IMR-90 (cell line): ENCODE results near the gene GARIN3. TPM values are rescaled to one million over a fixed set of nuclear protein-coding genes. Genes with fewer than 3 reads are reported as not detected.

Experiments used
- ATAC-seq: fragments of 200-7000 bp; cut with Tn5 transposase; 2 replicates; pipeline ENCODE4 v1.9.1; 2020; ENCODE audit warnings: low read depth, mild to moderate bottlenecking, moderate library complexity
- BruUV-seq: library from RNA; stranded (reverse); fragments of 400-500 nt; replicated peaks from 2 replicates; lab custom pipeline; 2021; lab: Mats Ljungman, UMichigan
- CTCF ChIA-PET: fragments of 300-600 bp; formaldehyde crosslinking; extraction: SDS; loops from one replicate; lab custom pipeline; 2021; ENCODE audit warnings: antibody characterized with exemption; lab: Yijun Ruan, JAX
- POLR2A ChIA-PET: fragments of 300-600 bp; sonication (Branson Sonifier 250); formaldehyde crosslinking; loops from one replicate; lab custom pipeline; 2022; ENCODE audit warnings: antibody characterized with exemption; ENCODE audit not compliant: unreplicated experiment; lab: Charles Lee
- DNase-seq: peaks from one replicate; pipeline ENCODE4 v3.0.0; 2013
- H2AFZ ChIP-seq: replicated peaks from 2 replicates; pipeline ENCODE3; 2013; ENCODE audit warnings: low read length, mild to moderate bottlenecking; ENCODE audit not compliant: poor library complexity
- H2AK5ac ChIP-seq: 2 replicates; pipeline ENCODE4 v1.6.1; 2013; ENCODE audit warnings: low read depth, low read length, inconsistent platforms
- H2AK9ac ChIP-seq: replicated peaks from 2 replicates; pipeline ENCODE3; 2013; ENCODE audit warnings: mild to moderate bottlenecking, low read depth, low read length, moderate library complexity; ENCODE audit not compliant: poor library complexity
- H2BK120ac ChIP-seq: 2 replicates; pipeline ENCODE4 v1.6.1; 2013; ENCODE audit warnings: low read depth, low read length, inconsistent platforms
- H2BK15ac ChIP-seq: 3 replicates; pipeline ENCODE4 v1.6.1; 2013; ENCODE audit warnings: low read depth, low read length, inconsistent platforms
- H2BK20ac ChIP-seq: 2 replicates; pipeline ENCODE4 v1.6.1; 2013; ENCODE audit warnings: low read depth, mild to moderate bottlenecking, inconsistent platforms, low read length, moderate library complexity
- H2BK5ac ChIP-seq: 2 replicates; pipeline ENCODE4 v1.6.1; 2013; ENCODE audit warnings: mild to moderate bottlenecking, low read depth, low read length, inconsistent platforms; ENCODE audit not compliant: poor library complexity, severe bottlenecking
- H3K14ac ChIP-seq: replicated peaks from 2 replicates; pipeline ENCODE4 v1.6.1; 2013; ENCODE audit warnings: low read depth, low read length, inconsistent platforms
- H3K18ac ChIP-seq: 2 replicates; pipeline ENCODE4 v1.6.1; 2013; ENCODE audit warnings: low read depth, low read length, control low read depth
- H3K23ac ChIP-seq: 2 replicates; pipeline ENCODE4 v1.6.1; 2013; ENCODE audit warnings: low read depth, low read length, inconsistent platforms
- H3K27ac ChIP-seq: 2 replicates; pipeline ENCODE4 v1.5.1; 2013; ENCODE audit warnings: mild to moderate bottlenecking, control low read depth, low read length; ENCODE audit not compliant: insufficient read depth
- H3K27me3 ChIP-seq: 2 replicates; pipeline ENCODE4 v1.6.1; 2013; ENCODE audit warnings: low read length; ENCODE audit not compliant: control insufficient read depth, insufficient read depth
- H3K36me3 ChIP-seq: 2 replicates; pipeline ENCODE4 v1.6.1; 2013; ENCODE audit warnings: low read length, mixed read lengths; ENCODE audit not compliant: control insufficient read depth, insufficient read depth
- H3K4ac ChIP-seq: 2 replicates; pipeline ENCODE4 v1.6.1; 2013; ENCODE audit warnings: low read depth, low read length, inconsistent platforms
- H3K4me1 ChIP-seq: 2 replicates; pipeline ENCODE4 v1.6.1; 2013; ENCODE audit warnings: low read length, mixed read lengths; ENCODE audit not compliant: control insufficient read depth, insufficient read depth
- H3K4me2 ChIP-seq: 2 replicates; pipeline ENCODE4 v1.6.1; 2013; ENCODE audit warnings: low read depth, mild to moderate bottlenecking, control low read depth, low read length, moderate library complexity
- H3K4me3 ChIP-seq: 2 replicates; pipeline ENCODE4 v1.5.1; 2013; ENCODE audit warnings: low read depth, mild to moderate bottlenecking, control low read depth, low read length, moderate library complexity; ENCODE audit not compliant: insufficient read depth
- H3K56ac ChIP-seq: 2 replicates; pipeline ENCODE4 v1.6.1; 2013; ENCODE audit warnings: low read length, inconsistent platforms; ENCODE audit not compliant: insufficient read depth; ENCODE audit errors: extremely low read depth
- H3K79me1 ChIP-seq, 2 experiments: 2 replicates each; pipeline ENCODE4 v1.6.1; 2013; ENCODE audit warnings: low read length in 2 of 2, inconsistent platforms in 1 of 2, low read depth in 1 of 2
- H3K9ac ChIP-seq: 2 replicates; pipeline ENCODE4 v1.6.1; 2013; ENCODE audit warnings: low read depth, low read length, control low read depth
- H3K9me1 ChIP-seq: 2 replicates; pipeline ENCODE4 v1.6.1; 2013; ENCODE audit warnings: low read length, inconsistent platforms; ENCODE audit not compliant: insufficient read depth
- H3K9me3 ChIP-seq: 2 replicates; pipeline ENCODE4 v1.6.1; 2013; ENCODE audit warnings: low read length; ENCODE audit not compliant: control insufficient read depth, insufficient read depth
- H4K20me1 ChIP-seq: 2 replicates; pipeline ENCODE4 v1.6.1; 2013; ENCODE audit warnings: low read length, inconsistent platforms; ENCODE audit not compliant: insufficient read depth
- H4K5ac ChIP-seq: 2 replicates; pipeline ENCODE4 v1.6.1; 2013; ENCODE audit warnings: mild to moderate bottlenecking, low read depth, low read length, control low read depth
- H4K8ac ChIP-seq, 2 experiments: 2 replicates each; pipeline ENCODE4 v1.6.1; 2013; ENCODE audit warnings: low read depth in 2 of 2, low read length in 2 of 2, control low read depth in 1 of 2, inconsistent platforms in 1 of 2
- H4K91ac ChIP-seq: 2 replicates; pipeline ENCODE4 v1.6.1; 2013; ENCODE audit warnings: low read depth, low read length, inconsistent platforms; ENCODE audit not compliant: insufficient read depth
- FOS ChIP-seq: fragments of 150-350 bp; IDR thresholded peaks from 2 replicates; pipeline ENCODE4 v1.6.1; 2016; ENCODE audit warnings: low read depth, low read length
- MAFK ChIP-seq: IDR thresholded peaks from 2 replicates; pipeline ENCODE4 v1.6.1; 2012; ENCODE audit warnings: low read depth, low read length, improper control_type of control experiment
- NFE2L2 ChIP-seq: fragments of 150-350 bp; IDR thresholded peaks from 2 replicates; pipeline ENCODE4 v1.6.1; 2016; ENCODE audit warnings: low read depth, mild to moderate bottlenecking, low read length
- POLR2A ChIP-seq: IDR thresholded peaks from 2 replicates; pipeline ENCODE4 v1.6.1; 2012; ENCODE audit warnings: mild to moderate bottlenecking, low read depth, low read length
- RAD21 ChIP-seq: IDR thresholded peaks from 2 replicates; pipeline ENCODE4 v1.6.1; 2012; ENCODE audit warnings: low read length, improper control_type of control experiment
- RCOR1 ChIP-seq: IDR thresholded peaks from 2 replicates; pipeline ENCODE4 v1.6.1; 2012; ENCODE audit warnings: mild to moderate bottlenecking, low read length, improper control_type of control experiment; ENCODE audit not compliant: insufficient replicate concordance
- RFX5 ChIP-seq: IDR thresholded peaks from 2 replicates; pipeline ENCODE4 v1.8.0; 2012; ENCODE audit warnings: low read depth, mild to moderate bottlenecking, low read length, moderate library complexity
- SMC3 ChIP-seq: fragments of 150-350 bp; IDR thresholded peaks from 2 replicates; pipeline ENCODE4 v1.6.1; 2016; ENCODE audit warnings: low read depth, mild to moderate bottlenecking, antibody characterized with exemption, low read length, moderate library complexity
- WGBS, 2 experiments: methylation state at CpG; one replicate each; pipeline versions ENCODE4 v1.1.5 to v1.1.7; 2013; ENCODE audit warnings: missing lambda C conversion rate in 2 of 2; ENCODE audit not compliant: insufficient read length in 1 of 2; ENCODE audit errors: extremely low coverage in 2 of 2; 5-methylcytosine and 5-hydroxymethylcytosine counted together
- dilution Hi-C: fragments of 300-500 bp; cut with HindIII; formaldehyde crosslinking; loops from one replicate; pipeline ENCODE4 v1.14.3; 2018; ENCODE audit warnings: low sequenced_read_pairs; ENCODE audit not compliant: unreplicated experiment
- in situ Hi-C: fragments of 300-500 bp; cut with MboI; formaldehyde crosslinking; loops from 3 replicates; pipeline ENCODE4 v1.14.3; 2019; ENCODE audit warnings: low sequenced_read_pairs, inconsistent platforms, mixed read lengths
- intact Hi-C: fragments of 100-400 bp; cut with micrococcal nuclease; formaldehyde crosslinking; loops from 2 replicates; pipeline ENCODE4 v1.10.0; 2022
- polyA plus RNA-seq, 3 experiments: library from polyadenylated mRNA; depleted of rRNA; stranded (reverse); fragments of >200 nt; gene quantifications; 2 replicates each; pipeline ENCODE4 v1.2.3, GENCODE V29; 2012; ENCODE audit warnings: low replicate concordance in 1 of 3
- total RNA-seq: library from RNA; depleted of rRNA; stranded (reverse); fragments of >200 nt; gene quantifications from 2 replicates; pipeline ENCODE4 v1.2.3, GENCODE V29; 2012
- TF ChIP-seq, protein P1 (sequence below): conservative IDR thresholded peaks from 2 replicates; pipeline ENCODE4 v1.5.1; 2012; ENCODE audit warnings: mild to moderate bottlenecking, low read depth, low read length, improper control_type of control experiment
- TF ChIP-seq, protein P2 (sequence below): fragments of 150-350 bp; IDR thresholded peaks from 2 replicates; pipeline ENCODE4 v1.6.1; 2017; ENCODE audit warnings: mild to moderate bottlenecking, antibody characterized with exemption, low read length, low read depth

GARIN3 gene
- total and polyA plus RNA-seq, 2 of the 4 experiments (the other 2 are of a cell fraction), result not detected

- no peak overlapping the region for H3K27ac ChIP-seq
- H4K20me1 ChIP-seq, result no peaks in the 10 kb centered on the region
- H2BK120ac ChIP-seq, result no peak overlapping the region
- BruUV-seq, result no TSS peak
- ChIA-PET CTCF (no interaction called here), POLR2A (no interaction called here)
- no peaks in the 10 kb centered on the region for H3K9me3 ChIP-seq
- no peak overlapping the region for H2AFZ ChIP-seq
- H2AK5ac ChIP-seq, result no peak overlapping the region
- no peak overlapping the region for H2BK15ac ChIP-seq
- H2AK9ac ChIP-seq, result no peak overlapping the region
- intact Hi-C loops (no loop called here), dilution Hi-C loops (no loop called here), in situ Hi-C loops (no loop called here)
- no peak overlapping the region for H2BK20ac ChIP-seq
- peaks cover 1% of the 10 kb centered on the region; the same call in 1 of the 2 replicates for H3K27me3 ChIP-seq
- no peak overlapping the region for H3K23ac ChIP-seq
- H3K9ac ChIP-seq, result no peak overlapping the region
- H3K18ac ChIP-seq, result no peak overlapping the region
- no peak overlapping the region for H3K4me2 ChIP-seq
- TF ChIP-seq, protein P1, sequence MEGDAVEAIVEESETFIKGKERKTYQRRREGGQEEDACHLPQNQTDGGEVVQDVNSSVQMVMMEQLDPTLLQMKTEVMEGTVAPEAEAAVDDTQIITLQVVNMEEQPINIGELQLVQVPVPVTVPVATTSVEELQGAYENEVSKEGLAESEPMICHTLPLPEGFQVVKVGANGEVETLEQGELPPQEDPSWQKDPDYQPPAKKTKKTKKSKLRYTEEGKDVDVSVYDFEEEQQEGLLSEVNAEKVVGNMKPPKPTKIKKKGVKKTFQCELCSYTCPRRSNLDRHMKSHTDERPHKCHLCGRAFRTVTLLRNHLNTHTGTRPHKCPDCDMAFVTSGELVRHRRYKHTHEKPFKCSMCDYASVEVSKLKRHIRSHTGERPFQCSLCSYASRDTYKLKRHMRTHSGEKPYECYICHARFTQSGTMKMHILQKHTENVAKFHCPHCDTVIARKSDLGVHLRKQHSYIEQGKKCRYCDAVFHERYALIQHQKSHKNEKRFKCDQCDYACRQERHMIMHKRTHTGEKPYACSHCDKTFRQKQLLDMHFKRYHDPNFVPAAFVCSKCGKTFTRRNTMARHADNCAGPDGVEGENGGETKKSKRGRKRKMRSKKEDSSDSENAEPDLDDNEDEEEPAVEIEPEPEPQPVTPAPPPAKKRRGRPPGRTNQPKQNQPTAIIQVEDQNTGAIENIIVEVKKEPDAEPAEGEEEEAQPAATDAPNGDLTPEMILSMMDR, result no peak
- TF ChIP-seq SMC3 (no peak), NFE2L2 (no peak), RAD21 (no peak), RCOR1 (no peak), RFX5 (no peak), MAFK (no peak), FOS (no peak), POLR2A (no peak)
- TF ChIP-seq, protein P2, sequence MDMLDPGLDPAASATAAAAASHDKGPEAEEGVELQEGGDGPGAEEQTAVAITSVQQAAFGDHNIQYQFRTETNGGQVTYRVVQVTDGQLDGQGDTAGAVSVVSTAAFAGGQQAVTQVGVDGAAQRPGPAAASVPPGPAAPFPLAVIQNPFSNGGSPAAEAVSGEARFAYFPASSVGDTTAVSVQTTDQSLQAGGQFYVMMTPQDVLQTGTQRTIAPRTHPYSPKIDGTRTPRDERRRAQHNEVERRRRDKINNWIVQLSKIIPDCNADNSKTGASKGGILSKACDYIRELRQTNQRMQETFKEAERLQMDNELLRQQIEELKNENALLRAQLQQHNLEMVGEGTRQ, result no peak
- no peak overlapping the region for H3K4ac ChIP-seq
- no peak overlapping the region for H3K14ac ChIP-seq
- no peaks in the 10 kb centered on the region for H3K9me1 ChIP-seq
- H3K56ac ChIP-seq, result no peak overlapping the region
- ATAC-seq, result no peak
- no peak overlapping the region for H4K91ac ChIP-seq
- H4K5ac ChIP-seq, result no peak overlapping the region
- no peak overlapping the region for H2BK5ac ChIP-seq
- no peak overlapping the region for H4K8ac ChIP-seq
- no peak for DNase-seq
- no peaks in the 10 kb centered on the region for H3K79me1 ChIP-seq
- H3K36me3 ChIP-seq, result no peaks in the 10 kb centered on the region
- no peaks in the 10 kb centered on the region for H3K4me1 ChIP-seq
- H3K4me3 ChIP-seq, result no peak overlapping the region
- no CpG with 5 or more reads among the region's 5 CpGs for WGBS, 2 experiments
Observed at GRCh38 chr5:157168286-157168685, 2.2 kb upstream of the GARIN3 start.
